Cardiac fibroblast (primary cell): ENCODE results near the gene RUNX2.

Source experiments
- DNase-seq, 2 donors: peaks; one replicate each; pipeline versions ENCODE4 v3.0.0 to v3.0.0-alpha.2; 2010; ENCODE audit warnings: low read depth in 2 of 2
- H3K4me3 ChIP-seq, 2 donors: replicated peaks in 1 of 2; 1 replicate in 1 of 2; 2 replicates in 1 of 2; pipeline ENCODE4 v1.5.1; 2011; ENCODE audit warnings: low read depth in 2 of 2, low read length in 2 of 2, mild to moderate bottlenecking in 2 of 2, moderate library complexity in 1 of 2
- TF ChIP-seq, protein P1 (sequence below): IDR thresholded peaks from one replicate; pipeline ENCODE4 v1.5.1; 2011; ENCODE audit warnings: low read depth, mild to moderate bottlenecking, low read length, inconsistent platforms

Gene RUNX2

GRCh38 chr6:45500924-45501816 lies 173.0 kb downstream of the RUNX2 start:
- TF ChIP-seq, protein P1, sequence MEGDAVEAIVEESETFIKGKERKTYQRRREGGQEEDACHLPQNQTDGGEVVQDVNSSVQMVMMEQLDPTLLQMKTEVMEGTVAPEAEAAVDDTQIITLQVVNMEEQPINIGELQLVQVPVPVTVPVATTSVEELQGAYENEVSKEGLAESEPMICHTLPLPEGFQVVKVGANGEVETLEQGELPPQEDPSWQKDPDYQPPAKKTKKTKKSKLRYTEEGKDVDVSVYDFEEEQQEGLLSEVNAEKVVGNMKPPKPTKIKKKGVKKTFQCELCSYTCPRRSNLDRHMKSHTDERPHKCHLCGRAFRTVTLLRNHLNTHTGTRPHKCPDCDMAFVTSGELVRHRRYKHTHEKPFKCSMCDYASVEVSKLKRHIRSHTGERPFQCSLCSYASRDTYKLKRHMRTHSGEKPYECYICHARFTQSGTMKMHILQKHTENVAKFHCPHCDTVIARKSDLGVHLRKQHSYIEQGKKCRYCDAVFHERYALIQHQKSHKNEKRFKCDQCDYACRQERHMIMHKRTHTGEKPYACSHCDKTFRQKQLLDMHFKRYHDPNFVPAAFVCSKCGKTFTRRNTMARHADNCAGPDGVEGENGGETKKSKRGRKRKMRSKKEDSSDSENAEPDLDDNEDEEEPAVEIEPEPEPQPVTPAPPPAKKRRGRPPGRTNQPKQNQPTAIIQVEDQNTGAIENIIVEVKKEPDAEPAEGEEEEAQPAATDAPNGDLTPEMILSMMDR: peak; percentile 41
- no peak overlapping the region for H3K4me3 ChIP-seq
- DNase-seq: peak in 1 of 2 donors; percentile 24

DNA sequence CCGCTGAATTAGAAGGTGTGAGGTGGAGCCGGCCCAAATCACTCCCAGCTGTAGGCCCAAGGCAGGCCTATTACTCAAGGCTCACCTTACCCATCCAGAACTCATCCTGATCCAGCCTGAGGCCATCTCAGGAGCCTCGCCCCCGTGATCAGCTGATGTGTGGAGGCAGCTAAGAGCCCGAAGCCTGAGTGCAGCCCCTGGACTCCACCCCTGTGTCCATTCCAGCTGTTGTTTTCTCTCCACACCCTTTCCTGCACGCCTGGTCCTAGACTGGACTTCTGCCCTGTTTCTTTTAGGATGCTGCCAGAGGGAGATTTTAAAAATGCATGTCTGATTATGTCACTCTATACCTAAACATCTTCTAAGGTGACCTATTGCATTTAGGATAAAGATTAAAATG lies 174.3 kb downstream of the RUNX2 start:
- TF ChIP-seq, protein P1: no peak
- no peak for DNase-seq
- H3K4me3 ChIP-seq: no peak overlapping the region

GRCh38 chr6:45504947-45505346 lies 176.8 kb downstream of the RUNX2 start:
- no peak overlapping the region for H3K4me3 ChIP-seq
- peak; percentile 71 to 75 for DNase-seq
- TF ChIP-seq, protein P1: no peak

DNA sequence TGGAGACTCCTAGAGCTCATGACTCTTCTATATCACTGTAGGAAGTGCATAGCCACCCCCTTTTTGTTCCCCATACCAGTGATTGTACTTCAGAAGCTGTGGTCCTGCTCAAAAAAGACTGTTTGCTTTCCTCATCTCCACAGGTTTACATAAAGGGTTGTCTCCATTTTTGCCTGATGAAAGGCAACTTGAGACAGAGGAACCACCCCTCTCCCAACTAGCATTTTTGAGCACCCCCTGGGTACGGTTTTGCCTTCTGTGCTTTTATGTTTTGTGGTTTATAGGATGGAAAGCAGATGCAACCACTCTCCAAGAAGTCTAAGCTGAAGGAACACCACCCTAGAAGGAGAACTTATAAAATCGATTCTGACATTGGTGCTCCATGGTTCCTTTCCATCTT lies 177.3 kb downstream of the RUNX2 start:
- no peak for DNase-seq
- H3K4me3 ChIP-seq: no peak overlapping the region
- TF ChIP-seq, protein P1: no peak

DNA sequence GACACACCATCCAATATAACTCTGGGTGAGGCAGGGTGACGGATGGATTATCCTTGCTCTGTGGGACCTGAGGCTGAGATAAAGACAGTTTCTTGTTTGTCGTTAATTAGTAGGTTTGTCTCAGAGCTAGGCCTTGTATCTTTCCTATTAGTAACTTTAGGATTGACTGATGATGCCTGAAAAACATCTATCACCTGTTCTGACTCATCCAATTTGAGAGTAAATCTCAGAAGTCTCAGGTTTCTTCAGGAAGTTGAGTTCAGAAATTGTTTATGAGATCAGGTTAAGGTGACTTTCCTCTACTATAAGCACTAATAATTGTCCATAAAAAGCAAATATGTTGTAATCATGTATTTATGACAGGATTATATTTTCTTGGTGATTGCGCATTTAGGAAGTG lies 179.1 kb downstream of the RUNX2 start:
- no peak overlapping the region for H3K4me3 ChIP-seq
- no peak for DNase-seq
- TF ChIP-seq, protein P1: no peak

- TF ChIP-seq, protein P1: no peak
- H3K4me3 ChIP-seq: no peak overlapping the region
- no peak for DNase-seq
Observed at GRCh38 chr6:45509426-45509825, 181.3 kb downstream of the RUNX2 start.
